Lung microvascular endothelial cell (primary cell): ENCODE measurements around the gene ERICH2. TPM values are rescaled to one million over a fixed set of nuclear protein-coding genes. Genes with fewer than 3 reads are reported as not detected.

ENCODE experiments used
- DNase-seq, 2 donors: peaks; one replicate each; pipeline versions ENCODE4 v3.0.0 to v3.0.0-alpha.2; 2010; ENCODE audit warnings: low read depth in 2 of 2
- total RNA-seq: library from RNA; depleted of rRNA; stranded (reverse); fragments of >200 nt; gene quantifications from 2 replicates; pipeline ENCODE4 v1.2.1, GENCODE V29; 2014

Gene ERICH2
- total RNA-seq, 1 donor from 2014 or later, result not detected

DNA sequence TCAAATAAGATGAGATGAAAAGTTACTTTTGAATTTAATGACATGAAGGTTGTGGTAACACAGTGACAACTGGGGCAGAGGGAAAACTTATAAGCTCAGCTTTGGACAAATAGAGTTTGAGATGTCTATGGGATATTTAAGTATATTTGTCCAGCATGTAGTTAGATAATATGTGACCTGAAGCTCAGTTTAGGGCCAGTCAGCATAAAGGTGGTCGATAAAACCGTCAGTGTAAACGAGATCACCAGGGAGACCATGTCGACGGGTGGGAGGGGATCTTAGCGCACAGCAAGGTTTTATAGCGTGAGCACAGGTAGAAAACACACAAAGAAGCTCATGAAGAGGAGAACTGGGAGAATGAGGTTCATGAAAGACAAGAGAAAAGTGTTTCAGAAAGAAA, 7.4 kb upstream of the ERICH2 start:
- DNase-seq, result no peak

DNA sequence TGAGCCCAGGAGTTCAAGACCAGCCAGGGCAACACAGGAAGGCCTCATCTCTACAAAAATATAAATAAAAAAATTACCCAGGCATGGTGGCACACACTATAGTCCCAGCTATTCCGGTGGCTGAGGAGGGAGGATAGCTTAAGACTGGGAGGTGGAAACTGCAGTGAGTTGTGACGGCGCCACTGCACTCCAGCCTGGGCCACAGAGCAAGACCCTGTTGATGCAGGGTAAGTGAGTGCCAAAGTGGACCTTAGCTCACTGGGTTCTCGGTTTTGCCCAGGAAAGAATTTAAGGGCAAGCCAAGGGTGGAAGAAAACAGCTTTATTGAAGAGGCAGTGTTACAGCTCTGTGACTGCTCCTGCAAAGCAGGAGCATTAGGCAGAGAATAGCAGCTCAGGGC, 6.9 kb upstream of the ERICH2 start:
- no peak for DNase-seq

DNA sequence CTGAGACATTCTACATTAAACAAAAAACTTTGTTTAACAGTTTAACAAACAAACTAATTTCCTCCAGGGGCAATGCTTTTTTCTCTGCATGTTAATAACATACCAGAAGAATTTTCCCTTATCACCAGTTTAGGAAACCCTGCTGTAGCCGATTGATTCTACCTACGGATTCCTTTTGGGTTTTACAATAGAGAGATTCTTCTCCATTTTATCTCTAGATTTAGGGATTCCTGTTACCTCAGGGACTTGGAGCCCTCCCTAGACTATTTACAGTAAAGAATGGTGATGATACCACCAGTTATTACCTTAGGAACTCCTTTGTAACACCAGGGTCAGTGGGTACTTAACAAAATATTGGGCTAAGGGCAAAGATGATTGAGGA, 5.3 kb upstream of the ERICH2 start:
- no peak for DNase-seq

DNA sequence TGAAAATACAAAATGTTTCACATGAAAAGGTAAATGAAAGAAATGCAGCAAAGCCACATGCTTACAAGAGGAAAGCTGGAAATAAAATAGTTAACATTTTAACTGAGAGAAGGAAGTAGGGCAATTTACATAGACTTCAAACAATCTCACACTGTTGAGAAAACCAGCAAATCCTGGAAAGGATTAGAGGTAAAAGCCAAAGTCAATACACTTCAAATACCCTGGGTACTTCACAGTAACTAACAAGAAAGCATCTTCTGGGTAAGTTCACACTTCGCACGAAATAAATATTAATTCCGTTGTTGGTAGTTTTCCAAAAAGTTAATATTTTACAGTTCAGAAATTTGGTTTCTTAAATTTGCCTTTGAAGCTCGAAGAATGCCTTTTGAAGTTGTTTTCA, 3.5 kb upstream of the ERICH2 start:
- no peak for DNase-seq

DNA sequence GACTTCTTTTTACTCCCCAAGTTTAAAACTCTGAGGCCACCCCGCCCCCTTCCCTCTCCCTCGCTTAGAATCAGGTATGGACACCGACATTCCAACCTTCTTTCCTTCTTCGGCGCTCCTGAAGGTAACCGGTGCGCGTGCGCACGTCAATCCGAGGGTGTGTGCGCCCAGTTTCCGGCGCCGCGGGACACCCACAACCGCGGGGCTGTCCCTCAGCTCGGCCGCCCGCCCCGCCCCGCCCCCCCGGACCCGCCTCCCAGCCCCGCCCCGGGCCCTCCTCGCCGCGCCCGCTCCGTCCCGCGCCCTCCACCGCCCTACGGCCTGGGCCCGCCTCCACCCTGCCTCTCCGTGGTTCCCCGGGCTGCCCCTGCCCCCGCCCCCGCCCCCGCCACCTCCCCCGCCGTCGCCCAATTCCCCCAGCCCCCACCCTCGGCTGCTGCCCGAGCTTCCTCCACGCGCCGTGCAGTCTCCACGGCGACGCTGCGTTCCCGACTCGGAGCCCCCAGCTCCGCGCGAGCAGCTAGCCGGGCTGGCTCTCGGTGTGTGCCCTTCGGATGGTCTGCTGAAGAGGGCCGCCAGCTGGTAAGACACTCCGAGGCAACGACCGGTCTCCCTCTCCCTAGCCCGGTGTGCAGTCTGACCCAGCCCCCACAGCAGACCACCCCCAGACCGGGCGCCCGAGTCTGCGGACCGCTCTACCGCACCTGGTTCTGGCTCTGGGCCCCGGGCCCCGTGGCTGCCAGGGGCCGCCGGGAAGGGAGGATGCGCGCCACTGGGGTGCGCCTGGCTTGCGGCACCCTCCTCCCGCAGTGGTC, 635 bp downstream of the ERICH2 start:
- peak; percentile 22 to 27 for DNase-seq

DNA sequence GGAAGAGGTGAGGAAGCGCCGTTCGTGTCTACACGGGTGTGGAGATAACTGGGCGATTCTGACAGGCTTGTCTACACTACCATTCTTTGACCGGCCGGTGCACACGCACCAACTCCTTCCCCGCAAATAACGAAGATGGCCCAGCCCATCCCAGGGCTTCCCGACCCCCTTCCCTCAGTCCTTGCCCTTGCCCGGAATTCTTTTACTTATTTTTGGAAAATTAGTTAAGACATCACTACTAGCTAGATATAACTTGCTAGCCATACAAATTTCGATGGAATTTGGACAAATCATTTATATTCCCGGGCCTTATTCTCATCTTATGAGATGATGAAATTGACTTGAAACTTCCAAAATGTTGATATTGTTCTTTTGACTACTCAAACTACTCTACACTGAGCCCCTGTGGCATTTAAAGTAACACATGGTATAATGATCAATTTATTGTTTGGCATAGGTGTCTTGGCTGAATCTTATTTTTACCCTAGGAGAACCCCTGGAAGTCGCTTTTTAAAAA, 1.3 kb downstream of the ERICH2 start:
- no peak for DNase-seq

DNA sequence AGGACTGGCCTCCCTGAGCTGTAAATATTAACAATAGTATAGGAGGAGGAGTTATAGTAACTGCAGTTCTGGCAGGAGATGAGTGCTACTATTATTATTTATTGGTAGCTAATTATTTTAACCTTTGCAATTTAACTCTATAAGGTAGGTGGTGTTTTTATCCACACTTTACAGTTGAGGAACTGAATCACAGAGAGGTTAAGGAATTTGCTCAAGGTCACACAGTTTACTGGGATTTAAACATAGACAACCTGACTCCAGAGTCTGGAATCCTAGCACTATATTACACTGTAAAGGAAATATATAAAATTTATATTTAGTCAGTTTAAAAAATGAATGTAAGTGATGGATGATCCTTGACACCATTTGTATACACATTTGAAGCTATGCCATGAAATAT, 2.1 kb downstream of the ERICH2 start:
- DNase-seq, result no peak

DNA sequence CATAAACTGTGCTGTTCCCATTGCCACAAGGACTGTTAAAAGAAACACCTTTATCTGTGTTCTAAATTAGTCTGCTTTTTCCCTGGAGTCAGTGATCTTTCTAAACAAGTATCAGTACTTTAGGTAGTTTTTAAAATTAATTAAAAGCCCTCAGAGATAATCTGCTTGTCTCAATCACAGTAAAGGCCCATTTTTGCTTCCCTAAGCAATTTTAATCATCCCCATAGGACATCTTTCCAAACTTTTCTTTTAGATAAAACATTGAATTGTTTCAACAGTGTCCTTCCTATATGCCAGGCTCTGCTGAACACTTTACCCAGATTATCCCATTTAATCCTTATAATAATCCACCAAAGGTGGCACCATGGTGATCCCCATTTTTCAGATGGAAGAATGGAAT, 3.9 kb downstream of the ERICH2 start:
- DNase-seq, result no peak

DNA sequence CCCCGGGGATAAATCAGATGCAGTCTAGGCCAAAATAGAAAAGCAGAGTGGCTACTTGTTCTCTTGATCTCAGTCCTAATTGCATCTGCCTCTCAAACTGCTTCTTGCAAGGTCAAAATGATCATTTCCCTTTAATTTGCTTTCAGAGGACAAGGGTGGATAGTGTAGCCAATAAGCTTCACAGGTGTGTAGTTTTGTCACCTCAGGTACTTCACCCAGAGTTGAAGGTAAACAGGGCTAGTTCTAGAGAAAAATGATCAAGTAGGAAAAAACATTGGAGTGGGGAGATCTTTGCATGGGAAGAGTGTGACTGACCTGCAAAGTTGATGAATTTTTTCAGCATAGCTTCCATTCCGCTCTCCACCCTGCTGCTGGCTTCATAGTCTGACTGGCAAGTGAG, 8.7 kb downstream of the ERICH2 start:
- no peak for DNase-seq

DNA sequence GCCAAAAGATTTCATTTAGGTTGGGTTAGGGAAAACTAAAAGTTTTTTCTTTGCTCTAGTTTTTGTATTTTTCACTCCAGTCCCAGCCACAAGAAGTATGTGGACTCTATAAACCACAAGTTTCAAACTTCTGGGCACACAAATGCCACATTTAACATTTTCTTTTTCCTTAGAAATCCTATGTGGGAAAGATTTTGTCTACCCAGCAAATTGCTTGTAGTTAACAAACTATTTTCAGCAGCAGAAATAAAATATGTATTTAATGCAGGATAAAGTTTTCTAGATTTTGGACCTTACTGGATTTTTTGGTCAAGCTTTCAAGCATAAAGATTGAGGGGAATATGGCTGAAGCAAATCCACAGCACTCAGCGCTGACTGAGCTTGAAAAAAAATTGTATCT, 9.1 kb downstream of the ERICH2 start:
- DNase-seq, result no peak

DNA sequence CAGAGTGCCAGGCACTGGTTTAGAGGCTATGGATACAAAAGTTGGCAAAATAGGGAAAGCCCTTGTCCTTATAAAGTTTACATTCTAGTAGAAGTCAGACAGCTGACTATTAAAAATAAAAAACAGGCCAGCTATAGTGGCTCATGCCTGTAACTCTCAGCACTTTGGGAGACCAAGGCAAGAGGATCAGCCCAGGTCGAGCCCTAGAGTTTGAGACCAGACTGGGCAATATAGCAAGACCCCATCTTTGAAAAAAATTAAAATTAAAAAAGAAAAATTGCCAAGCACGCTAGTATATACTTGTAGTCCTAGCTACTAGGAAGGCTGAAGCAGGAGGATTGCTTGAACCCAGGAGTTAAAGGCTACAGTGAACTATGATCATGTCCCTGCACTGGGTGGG, 12.5 kb downstream of the ERICH2 start:
- DNase-seq, result no peak

DNA sequence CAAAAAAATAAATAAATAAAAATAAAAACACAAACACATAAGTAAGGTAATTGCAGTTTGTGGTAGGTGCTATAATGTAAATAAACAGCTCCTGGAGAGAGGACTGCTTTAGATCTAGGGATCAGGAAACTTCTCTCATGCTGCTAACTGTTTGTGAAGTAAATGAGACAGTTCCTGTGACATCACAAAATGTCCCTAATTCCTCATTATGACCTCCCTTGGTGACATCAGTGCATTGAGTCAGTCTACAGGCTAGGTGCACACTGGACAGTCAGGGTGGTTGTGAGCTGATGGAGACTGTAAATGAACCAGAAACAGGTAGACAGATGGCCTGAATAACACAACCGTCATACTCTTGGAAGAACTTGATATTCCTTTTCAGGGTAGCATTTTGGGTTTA, 13.4 kb downstream of the ERICH2 start:
- DNase-seq, result no peak

DNA sequence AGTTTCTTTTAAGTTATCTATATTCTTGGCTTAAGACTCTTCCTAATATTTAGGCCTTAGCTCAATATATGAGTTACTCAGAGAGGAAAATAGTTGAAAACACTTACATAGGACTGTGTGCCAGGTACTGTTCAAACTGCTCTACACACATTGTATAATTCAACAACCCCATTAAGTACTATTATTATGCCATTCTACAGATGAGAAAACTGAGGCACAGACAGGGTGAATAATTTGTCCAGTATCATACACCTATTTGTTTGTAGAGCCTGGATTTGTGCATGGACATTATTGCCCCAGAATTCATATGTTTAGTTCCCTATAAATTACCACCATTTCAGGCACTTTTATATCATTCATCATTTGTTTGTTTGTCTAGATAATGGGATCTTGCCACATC, 28.8 kb downstream of the ERICH2 start:
- no peak for DNase-seq

DNA sequence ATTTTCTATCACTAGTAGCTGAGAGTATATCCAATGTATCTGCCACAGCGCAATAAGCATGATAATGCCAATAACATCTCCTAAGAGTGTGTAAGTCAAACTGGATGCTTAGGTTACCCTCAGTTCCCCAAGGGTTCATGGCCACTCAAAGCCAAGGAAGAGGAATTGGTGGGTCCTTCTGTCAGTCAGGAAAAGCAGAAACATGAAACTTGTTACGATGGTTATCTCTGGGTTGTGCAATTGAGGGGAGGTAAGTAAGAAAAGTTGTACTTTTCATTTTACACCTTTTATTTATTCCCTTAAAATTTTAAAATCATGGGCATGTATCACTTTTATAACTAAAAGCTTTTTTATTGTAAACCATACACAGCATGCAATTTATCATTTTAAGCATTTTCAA, 36.4 kb downstream of the ERICH2 start:
- DNase-seq, result no peak

DNA sequence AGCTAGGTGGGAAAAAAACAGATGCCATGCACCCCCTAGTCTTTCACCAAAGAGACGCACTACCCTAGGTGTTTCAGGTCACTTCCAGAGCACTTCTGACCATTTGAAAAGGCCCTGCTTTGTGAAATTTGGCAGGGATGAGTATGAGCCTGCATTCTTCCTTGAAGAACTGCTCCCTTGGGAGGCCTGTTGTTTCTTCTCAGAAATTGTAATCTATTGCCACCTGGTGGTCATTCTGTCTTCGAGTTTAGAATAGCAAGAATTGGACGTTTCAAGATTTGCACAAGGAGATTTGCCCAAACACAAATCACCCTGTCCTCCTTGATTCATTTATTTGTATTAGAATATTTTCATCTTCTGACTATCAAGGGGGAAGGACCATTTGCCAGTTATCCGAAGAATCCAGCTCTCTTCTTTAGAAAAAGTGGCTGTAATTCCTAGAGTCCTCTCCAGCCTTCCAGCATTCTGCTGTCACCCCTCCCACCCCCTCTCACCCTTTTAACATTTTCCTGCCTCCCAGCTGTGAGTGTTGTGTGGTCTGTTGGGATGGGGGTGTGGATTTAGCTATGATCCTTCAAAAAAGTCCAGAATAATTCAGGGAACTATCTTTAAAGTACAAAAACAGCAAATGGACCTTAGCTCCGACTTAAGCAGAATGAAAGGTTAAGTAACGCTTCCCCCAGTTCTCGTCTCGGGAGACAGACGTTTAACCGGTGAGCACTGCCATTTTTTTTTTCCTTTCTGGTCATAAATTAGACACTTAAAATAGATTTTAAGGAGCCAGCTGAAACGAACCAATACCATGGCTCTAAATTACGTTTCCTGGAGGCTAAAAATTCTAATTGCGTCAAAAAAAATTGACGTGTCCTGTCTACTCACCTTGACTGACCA, 42.8 kb downstream of the ERICH2 start:
- peak; percentile 73 to 82 for DNase-seq

DNA sequence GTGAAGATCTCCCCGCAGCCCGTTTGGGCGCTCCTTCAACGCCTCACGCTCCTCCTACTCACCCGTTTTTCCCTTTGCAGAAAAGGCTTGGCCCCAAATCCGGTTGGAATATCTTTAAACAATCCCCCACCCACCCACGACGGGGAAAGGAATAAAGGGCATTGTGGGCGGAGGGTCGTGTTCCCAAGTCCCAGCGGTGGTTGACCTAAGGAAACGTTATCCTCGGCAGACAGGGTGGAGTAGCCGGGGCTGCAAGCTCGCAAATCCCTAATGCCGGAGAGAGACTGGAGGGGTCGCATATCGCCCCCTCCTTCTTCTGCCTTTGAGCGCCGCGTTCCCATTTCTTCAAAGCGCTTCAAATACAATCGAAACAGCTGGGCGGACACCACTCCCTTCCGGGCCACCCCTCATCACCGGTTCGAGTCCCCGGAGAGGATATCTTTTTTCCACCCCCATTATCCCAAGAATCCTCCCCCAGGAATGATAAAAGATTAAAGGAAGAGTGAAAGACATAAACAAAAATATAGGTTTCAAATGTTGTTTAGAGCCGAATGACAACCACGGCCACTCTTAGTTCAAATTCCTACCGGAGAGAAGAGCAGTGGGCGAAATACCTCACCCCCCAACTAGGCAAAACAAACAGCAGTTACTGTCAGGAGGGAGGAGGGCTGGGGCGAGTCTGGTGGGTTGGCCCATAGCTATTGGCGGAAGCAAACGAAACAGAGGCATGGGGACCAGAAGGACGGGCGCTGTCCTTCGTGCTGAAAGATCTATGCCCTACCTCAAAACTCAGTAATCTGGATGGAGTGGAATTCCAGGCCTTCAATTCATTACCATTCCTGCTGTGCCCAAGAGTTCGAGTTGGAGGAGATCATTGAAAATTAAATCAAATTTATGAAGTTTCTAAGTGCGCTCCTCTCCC, 43.7 kb downstream of the ERICH2 start:
- DNase-seq, result peak; percentile 60 to 61

DNA sequence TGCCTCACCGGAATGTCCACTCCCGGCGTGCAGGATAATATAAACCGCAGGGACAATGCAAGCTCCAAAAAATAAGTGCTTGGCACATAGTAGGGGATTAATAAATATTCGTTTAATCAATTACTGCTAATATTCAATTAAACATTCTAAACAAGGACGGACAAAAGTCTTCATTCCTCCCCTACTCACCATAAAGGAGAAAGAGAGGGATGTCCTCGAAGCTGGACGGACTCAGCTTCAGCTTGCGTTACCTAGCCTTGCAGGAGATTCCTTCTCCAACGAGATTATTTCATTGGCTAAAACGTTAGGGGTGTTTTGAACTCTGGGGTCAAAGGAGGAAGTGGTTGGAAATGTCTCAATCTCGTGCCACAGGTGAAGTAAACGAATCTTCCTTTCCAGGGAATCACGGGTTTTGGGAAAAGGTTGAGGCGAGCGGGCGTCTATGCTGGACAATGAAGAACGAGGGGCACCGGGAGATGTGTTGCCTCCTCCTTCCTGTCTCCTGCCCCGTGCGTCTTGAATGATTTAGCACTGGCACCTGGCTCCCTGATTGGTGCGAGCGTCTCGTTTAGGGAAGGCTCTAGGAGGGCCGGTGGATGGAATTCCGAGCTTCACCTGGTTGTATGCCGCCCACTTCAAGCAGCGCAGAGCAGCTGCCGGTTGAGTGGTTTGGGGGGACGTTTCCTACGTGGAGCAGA, 44.5 kb downstream of the ERICH2 start:
- DNase-seq, result no peak

DNA sequence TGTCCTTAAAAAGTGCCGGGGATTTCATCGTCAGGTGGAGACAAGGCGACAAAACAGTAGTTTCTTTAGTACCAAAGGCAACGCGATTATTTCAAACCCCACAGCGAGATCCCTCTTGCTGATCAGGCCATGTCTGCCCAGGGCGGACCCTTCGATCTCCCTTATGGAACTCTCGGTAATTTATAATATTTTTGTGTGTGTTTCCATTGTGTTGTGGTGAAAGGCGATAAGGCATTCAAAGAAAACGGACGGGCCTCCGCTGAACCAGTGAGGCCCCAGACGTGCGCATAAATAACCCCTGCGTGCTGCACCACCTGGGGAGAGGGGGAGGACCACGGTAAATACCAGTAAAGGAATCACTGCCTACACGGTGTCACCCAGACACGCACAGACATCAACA, 45.1 kb downstream of the ERICH2 start:
- no peak for DNase-seq

DNA sequence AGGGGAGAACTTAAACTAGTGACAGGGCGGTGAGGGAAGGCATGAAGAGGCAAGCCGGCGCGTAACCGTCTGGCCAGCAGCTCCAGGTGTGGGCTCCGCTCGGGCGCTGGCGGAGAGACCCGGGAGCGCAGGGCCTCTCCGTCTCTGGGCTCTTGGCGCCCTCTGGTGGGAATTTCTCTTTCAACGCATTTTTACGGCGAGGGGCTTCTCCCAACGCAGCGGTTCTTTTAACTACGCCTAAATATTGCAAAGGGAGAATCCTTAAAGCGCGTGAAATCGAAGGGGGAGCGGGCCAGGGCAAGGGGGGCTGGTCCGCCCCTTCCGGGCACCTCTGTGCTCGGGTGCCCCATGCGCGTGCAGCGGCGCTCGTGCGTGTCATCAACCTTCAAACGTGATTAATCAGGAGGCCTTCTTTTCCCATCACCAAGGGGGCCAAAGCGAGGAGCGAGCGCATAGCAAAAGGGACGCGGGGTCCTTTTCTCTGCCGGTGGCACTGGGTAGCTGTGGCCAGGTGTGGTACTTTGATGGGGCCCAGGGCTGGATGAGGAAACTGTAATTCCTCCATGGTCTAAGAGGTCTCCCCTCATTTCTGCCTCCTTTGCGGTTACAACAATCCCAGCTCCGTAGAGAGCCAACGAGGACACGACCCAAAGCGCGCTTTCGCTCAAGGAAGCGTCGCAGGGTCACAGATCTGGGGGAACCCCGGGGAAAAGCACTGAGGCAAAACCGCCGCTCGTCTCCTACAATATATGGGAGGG, 45.7 kb downstream of the ERICH2 start:
- DNase-seq, result peak; percentile 56 to 73

DNA sequence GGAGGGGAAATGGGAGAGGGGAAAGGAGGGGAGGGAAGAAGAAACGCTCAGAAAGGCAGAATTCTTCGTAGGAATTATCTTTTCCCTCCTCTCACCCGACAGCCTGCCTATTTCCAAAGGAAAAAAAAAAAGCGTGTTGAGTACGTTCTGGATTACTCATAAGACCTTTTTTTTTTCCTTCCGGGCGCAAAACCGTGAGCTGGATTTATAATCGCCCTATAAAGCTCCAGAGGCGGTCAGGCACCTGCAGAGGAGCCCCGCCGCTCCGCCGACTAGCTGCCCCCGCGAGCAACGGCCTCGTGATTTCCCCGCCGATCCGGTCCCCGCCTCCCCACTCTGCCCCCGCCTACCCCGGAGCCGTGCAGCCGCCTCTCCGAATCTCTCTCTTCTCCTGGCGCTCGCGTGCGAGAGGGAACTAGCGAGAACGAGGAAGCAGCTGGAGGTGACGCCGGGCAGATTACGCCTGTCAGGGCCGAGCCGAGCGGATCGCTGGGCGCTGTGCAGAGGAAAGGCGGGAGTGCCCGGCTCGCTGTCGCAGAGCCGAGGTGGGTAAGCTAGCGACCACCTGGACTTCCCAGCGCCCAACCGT, 46.4 kb downstream of the ERICH2 start, which contains the start of gene GAD1:
GAD1 (plus strand) TSS at position 384 of the 589 bp plus-strand sequence. CDS start 1,705 bp downstream, outside the sequence.
- peak; percentile 68 to 78 for DNase-seq
